ENCODE measurements around the gene EIF4E3. TPM values are rescaled to one million over a fixed set of nuclear protein-coding genes. Genes with fewer than 3 reads are reported as not detected.

The EIF4E3 gene
- total RNA-seq, 1 experiment from 2014 or later = 2.2 TPM

GRCh38 chr3:71649757-71650156 lies 75.4 kb downstream of the EIF4E3 start:
- no peak for TF ChIP-seq EZH2 (IDR thresholded peaks at IDR 0.05; ENCODE audit: low read length, unreplicated experiment)
- TF ChIP-seq EZH2phosphoT487 (IDR thresholded peaks at IDR 0.05; ENCODE audit: borderline replicate concordance, low read length) = no peak
- TF ChIP-seq CTCF (conservative IDR thresholded peaks at IDR 0.05; ENCODE audit: low read depth, low read length) = no peak
- DNase-seq (no peak), ATAC-seq (no peak)
- Histone ChIP-seq H3K9me3 (ENCODE audit: low read length) (no peaks in the 10 kb centered on the region), H3K27ac (ENCODE audit: low read length) (no peak overlapping the region), H3K4me3 (ENCODE audit: low read length) (no peak overlapping the region), H3F3A (ENCODE audit: low read length, unreplicated experiment) (no peaks in the 10 kb centered on the region), H3K79me2 (ENCODE audit: low read length) (no peaks in the 10 kb centered on the region), H3K9ac (ENCODE audit: low read length) (no peak overlapping the region), H4K20me1 (ENCODE audit: low read length) (no peaks in the 10 kb centered on the region), H2AFZ (ENCODE audit: low read length) (no peak overlapping the region), H3K4me1 (ENCODE audit: insufficient read depth, low read length) (peaks cover 15% of the 10 kb centered on the region), H3K27me3 (ENCODE audit: low read length) (no peaks in the 10 kb centered on the region), H3K36me3 (ENCODE audit: low read depth, low read length) (no peaks in the 10 kb centered on the region), H3K4me2 (ENCODE audit: low read length) (no peak overlapping the region), H3K9me2 (replicated peaks; ENCODE audit: low read length) (no peaks in the 10 kb centered on the region)
- no TSS peak for BruUV-seq (replicated peaks)
- ChIA-PET POLR2A (ENCODE audit: unreplicated experiment) (no interaction called here), CTCF (no interaction called here)
- intact Hi-C loops (cut with micrococcal nuclease) = loop anchor here (10.0 kb wide), 3 partner anchors 255 to 1585 kb away; no protein-coding TSS in a partner anchor

GRCh38 chr3:71647751-71648150 lies 77.5 kb downstream of the EIF4E3 start:
- H3K9ac ChIP-seq (ENCODE audit: low read length) = no peak overlapping the region
- CTCF ChIA-PET = no interaction called here
- no peaks in the 10 kb centered on the region for H3K79me2 ChIP-seq (ENCODE audit: low read length)
- no peaks in the 10 kb centered on the region for H3K9me3 ChIP-seq (ENCODE audit: low read length)
- no peaks in the 10 kb centered on the region for H3K27me3 ChIP-seq (ENCODE audit: low read length)
- no peak overlapping the region for H3K4me2 ChIP-seq (ENCODE audit: low read length)
- H3F3A ChIP-seq (ENCODE audit: low read length, unreplicated experiment) = no peaks in the 10 kb centered on the region
- no peak overlapping the region for H3K4me3 ChIP-seq (ENCODE audit: low read length)
- POLR2A ChIA-PET (ENCODE audit: unreplicated experiment) = no interaction called here
- intact Hi-C loops (cut with micrococcal nuclease) = no loop called here
- DNase-seq = peak; percentile 58
- H3K4me1 ChIP-seq (ENCODE audit: insufficient read depth, low read length) = peaks cover 15% of the 10 kb centered on the region
- no peak for TF ChIP-seq CTCF (conservative IDR thresholded peaks at IDR 0.05; ENCODE audit: low read depth, low read length)
- no peak overlapping the region for H2AFZ ChIP-seq (ENCODE audit: low read length)
- no TSS peak for BruUV-seq (replicated peaks)
- H3K36me3 ChIP-seq (ENCODE audit: low read depth, low read length) = no peaks in the 10 kb centered on the region
- H3K27ac ChIP-seq (ENCODE audit: low read length) = no peak overlapping the region
- H4K20me1 ChIP-seq (ENCODE audit: low read length) = no peaks in the 10 kb centered on the region
- ATAC-seq = peak; percentile 65
- no peaks in the 10 kb centered on the region for H3K9me2 ChIP-seq (replicated peaks; ENCODE audit: low read length)

GRCh38 chr3:71646971-71647370 lies 78.2 kb downstream of the EIF4E3 start:
- no peak overlapping the region for H3K4me2 ChIP-seq (ENCODE audit: low read length)
- no peaks in the 10 kb centered on the region for H3K79me2 ChIP-seq (ENCODE audit: low read length)
- intact Hi-C loops (cut with micrococcal nuclease) = no loop called here
- ChIA-PET CTCF (no interaction called here), POLR2A (ENCODE audit: unreplicated experiment) (no interaction called here)
- H3K9ac ChIP-seq (ENCODE audit: low read length) = no peak overlapping the region
- no peaks in the 10 kb centered on the region for H3K27me3 ChIP-seq (ENCODE audit: low read length)
- H3F3A ChIP-seq (ENCODE audit: low read length, unreplicated experiment) = no peaks in the 10 kb centered on the region
- no peaks in the 10 kb centered on the region for H4K20me1 ChIP-seq (ENCODE audit: low read length)
- no TSS peak for BruUV-seq (replicated peaks)
- H3K9me2 ChIP-seq (replicated peaks; ENCODE audit: low read length) = no peaks in the 10 kb centered on the region
- no peaks in the 10 kb centered on the region for H3K9me3 ChIP-seq (ENCODE audit: low read length)
- no peak for DNase-seq
- ATAC-seq = no peak
- H3K27ac ChIP-seq (ENCODE audit: low read length) = no peak overlapping the region
- H3K4me1 ChIP-seq (ENCODE audit: insufficient read depth, low read length) = peaks cover 15% of the 10 kb centered on the region
- no peaks in the 10 kb centered on the region for H3K36me3 ChIP-seq (ENCODE audit: low read depth, low read length)
- TF ChIP-seq CTCF (conservative IDR thresholded peaks at IDR 0.05; ENCODE audit: low read depth, low read length) = no peak
- TF ChIP-seq EZH2phosphoT487 (IDR thresholded peaks at IDR 0.05; ENCODE audit: borderline replicate concordance, low read length) = no peak
- no peak for TF ChIP-seq EZH2 (IDR thresholded peaks at IDR 0.05; ENCODE audit: low read length, unreplicated experiment)
- no peak overlapping the region for H3K4me3 ChIP-seq (ENCODE audit: low read length)
- H2AFZ ChIP-seq (ENCODE audit: low read length) = no peak overlapping the region
